Regular cardiac myocyte (primary cell): ENCODE measurements around the gene PFN1. TPM values are rescaled to one million over a fixed set of nuclear protein-coding genes. Genes with fewer than 3 reads are reported as not detected.

Source experiments
- total RNA-seq: library from RNA; depleted of rRNA; stranded (reverse); fragments of >200 nt; gene quantifications from 2 replicates; pipeline ENCODE4 v1.2.3, GENCODE V29; 2014

The PFN1 gene
- 295 and 524 TPM in 2 replicates for total RNA-seq

DNA sequence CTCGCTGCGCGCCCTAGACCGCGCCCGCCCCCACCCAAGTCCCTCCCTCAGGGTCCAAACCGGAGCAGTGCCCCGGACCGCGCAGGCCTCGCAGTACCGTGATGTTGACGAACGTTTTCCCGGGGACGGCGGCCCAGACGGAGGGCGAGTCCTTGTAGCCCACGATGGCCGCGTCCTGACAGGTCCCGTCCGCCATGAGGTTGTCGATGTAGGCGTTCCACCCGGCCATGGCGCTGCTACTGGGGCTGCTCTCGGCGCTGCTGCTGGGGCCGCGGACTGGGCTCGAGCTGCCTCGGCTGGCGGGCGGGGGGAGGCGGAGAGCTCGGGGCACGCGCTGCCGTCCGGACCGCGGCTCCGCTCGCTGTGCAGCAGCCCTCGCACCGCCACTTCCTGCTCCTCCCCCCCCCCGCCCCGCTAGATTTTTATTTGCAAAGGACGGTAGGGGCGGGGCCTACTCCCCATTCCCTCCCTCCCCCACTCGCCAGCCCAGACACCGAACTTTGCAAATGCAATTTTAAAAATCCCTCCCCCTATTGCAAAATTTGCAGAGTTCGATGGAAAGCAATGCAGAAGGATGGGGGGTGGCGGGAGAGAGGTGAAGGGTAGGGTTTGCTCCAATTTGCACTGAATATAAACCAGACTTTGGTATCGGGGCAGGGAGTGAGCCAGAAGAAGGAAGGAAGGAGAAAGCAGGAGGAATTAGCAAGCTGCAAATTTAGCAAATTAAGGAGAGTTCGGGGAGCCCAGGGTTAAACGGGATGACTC lies at the start of gene PFN1:
TSS of gene PFN1 (minus strand) at position 365 of the 765 bp plus-strand sequence. CDS start at position 229, 136 bp downstream.

DNA sequence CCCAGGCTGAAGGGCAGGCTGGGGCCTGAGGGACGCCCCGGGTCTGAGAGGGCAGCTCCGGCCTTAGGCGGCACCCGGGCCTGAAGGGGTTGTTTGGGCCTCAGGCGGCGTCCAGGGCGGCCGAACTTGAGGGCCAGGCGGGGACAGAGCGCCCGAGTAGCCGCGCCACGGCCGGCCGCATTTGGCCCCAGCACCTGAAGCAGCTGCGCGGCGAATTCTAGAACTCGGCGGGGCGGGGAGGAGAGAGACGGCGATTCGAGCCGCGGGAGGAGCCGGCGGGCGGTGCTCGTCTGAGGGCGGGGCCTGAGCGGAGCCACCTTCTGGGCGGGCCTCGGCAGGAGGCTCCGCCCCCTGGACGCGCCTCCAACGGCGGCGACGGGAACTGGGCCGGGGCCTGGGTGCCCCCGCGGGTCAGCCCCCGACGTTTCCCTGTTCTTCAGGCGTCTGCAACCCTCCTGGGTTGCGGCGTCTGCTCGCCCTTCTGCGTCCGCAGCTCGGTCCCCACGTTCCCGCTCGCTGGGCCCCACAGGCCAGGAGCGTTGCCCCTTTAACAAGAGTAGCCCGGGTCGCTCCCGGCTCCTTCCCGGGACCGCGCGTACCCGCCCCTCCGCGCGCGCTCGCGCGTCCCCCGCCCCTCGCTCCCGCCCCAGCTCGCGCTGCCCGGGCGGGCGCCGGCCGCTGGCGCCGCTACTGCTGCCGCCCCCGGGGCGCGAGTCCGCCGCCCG lies 49.1 kb upstream of the PFN1 start, which contains the start of the genes INCA1 and KIF1C:
TSS of gene INCA1 (minus strand) at position 221 of the 725 bp plus-strand sequence. CDS start 3,085 bp downstream, outside the sequence.
TSS of gene KIF1C (plus strand) at position 649 of the 725 bp plus-strand sequence. CDS start 2,297 bp downstream, outside the sequence.

DNA sequence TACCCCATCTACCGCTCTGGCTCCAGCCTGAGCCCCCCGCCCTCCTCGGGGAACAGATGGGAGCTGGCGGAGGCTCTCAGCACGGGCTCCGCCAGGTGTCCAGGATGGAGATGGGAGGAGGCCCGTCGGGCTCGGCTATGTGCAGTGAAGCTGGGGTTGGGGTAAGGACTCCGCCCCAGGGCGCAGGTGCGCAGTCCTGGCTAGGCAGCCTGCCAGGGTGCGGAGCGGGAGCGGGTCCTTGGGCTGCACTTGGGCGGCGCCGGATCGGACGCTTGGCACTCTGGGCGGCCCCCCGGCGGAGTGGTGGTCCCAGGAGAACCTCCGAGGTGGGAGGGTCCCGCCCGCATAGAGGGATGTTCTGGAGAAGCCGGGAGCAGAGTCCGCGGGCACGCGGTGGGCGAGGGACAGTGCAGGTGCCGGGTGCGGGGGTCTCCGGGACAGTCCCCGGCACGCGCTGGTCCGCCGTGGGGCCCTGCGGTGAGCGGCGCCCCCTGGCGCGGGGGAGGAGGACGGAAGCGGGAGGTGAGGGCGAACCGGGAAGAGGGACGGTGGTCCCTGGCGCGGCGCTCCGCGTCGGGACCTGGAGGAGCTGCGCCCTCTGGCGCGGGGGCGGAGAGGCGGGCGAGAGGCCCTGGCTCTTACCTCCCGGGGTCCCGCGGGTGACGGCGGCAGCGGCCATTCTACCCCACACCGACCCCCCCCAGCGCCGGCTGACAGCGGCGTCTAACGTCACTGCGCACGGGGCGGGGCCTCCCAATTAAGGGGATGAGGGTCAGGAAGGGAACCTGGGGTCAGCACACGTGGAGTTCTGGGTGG lies 38.8 kb upstream of the PFN1 start, which contains the start of gene CAMTA2:
TSS of gene CAMTA2 (minus strand) at position 725 of the 816 bp plus-strand sequence. CDS start 1,453 bp downstream, outside the sequence.

DNA sequence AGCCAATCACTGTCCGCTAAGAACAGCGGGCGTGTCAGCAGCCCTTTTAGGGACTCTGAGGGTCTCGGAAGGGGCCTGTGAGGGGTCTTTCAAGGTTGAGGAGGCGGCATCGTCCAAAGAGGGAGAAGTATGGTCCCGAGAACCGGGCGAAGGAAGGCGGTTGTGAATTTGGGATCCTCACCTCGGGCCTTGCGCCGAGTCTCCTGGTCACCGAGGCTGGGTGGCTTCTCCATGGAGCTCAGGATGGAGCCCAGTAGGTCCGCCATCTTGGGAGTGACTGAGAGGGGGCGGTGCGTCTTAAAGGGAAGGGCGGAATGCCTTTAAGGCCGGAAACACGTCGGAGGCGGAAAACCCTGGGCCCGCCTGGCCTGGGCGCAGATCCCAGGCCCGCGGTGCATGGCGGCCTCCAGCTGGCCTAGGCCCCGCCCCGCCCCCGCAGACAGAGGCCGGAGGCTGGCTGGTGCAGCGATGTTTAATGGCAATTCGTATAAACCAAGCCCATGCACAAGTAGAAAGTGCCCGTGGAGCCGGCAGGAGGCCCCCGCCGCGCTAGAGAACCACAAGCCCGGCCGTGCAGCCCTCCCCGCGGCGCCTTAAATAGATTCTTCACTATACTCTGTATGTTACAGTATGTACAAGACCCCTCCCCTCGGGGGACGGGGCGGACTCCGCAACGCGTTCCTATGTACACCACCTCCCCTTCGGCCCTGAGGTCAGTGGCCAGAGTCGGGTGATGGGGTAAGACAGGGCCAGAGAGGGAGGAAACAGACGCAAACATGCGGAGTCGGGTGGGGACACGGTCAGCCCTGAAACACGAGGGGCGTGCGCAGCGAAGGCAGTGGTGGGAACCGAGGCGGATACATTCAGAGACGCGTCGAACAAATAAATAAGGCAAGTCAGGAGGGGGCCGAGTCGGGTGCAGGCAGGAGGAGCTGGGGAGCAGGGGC lies 19.5 kb upstream of the PFN1 start, which contains the start of gene SPAG7:
TSS of gene SPAG7 (minus strand) at position 279 of the 947 bp plus-strand sequence. CDS start at position 266, 13 bp downstream.

DNA sequence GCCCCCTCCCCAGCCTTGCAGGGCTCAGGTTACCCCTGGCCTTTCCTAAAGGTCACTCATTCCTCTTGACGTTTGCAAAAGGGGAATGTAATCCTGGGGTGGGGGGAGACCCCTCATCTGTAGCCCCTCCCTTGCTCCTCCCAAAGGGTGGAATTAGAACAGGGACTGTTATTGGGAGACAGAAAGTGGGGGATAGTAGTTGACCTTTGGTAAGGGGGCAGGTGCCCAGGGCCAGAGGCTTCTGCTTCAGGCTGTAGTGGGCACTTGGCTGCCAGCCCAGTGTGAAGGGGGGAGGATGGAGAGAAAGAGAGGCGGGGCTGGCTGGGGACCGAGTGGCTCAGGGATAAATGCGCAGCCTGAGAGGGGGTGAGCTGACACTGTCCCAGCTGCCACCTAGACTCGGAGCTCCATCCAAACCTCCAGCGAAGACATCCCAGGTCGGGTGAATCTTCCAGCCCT lies 2.4 kb upstream of the PFN1 start, which contains the start of gene ENO3:
TSS of gene ENO3 (plus strand) at position 374 of the 459 bp plus-strand sequence. CDS start 711 bp downstream, outside the sequence.

DNA sequence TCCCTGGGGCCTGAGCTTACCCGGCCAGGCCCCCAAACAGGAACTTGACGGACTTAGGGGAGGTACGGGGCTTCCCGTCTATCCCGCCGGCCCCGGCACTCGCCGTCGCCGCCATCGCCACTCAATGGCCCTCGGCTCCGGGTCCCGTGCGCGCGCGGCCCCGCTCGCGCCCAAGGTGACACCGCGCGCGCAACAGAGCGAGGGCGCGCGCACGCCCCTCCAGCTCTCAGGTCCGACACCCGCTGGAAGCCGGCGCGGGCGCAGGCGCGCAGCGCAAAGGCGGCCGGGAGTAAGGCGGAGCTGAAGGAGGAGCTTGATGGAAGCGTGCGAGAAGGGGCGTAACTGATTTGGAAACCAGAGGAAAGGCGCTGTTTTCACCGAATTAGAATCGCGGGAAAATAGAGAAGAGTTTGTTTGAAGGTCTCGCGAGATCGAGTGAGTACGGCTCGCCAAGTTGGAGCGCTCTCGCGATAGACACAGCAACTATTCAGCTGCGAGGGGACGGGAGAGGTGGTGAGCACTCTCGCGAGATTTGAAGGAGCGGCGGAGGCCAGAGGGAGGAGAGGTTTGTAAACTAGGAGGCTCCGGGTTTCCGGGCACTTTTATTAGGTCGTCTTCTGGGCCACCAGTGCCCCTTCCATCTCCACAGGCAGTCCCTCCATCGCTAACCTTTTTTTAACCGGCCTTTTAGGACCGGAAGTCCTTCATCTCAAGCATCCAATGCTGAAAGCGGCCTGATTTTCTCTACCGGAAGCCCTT lies 8.4 kb downstream of the PFN1 start, which contains the start of the genes RNF167 and SLC25A11:
TSS of gene RNF167 (plus strand) at position 473 of the 759 bp plus-strand sequence. CDS start 642 bp downstream, outside the sequence.
TSS of gene SLC25A11 (minus strand) at position 251 of the 759 bp plus-strand sequence. CDS start at position 115, 136 bp downstream.

DNA sequence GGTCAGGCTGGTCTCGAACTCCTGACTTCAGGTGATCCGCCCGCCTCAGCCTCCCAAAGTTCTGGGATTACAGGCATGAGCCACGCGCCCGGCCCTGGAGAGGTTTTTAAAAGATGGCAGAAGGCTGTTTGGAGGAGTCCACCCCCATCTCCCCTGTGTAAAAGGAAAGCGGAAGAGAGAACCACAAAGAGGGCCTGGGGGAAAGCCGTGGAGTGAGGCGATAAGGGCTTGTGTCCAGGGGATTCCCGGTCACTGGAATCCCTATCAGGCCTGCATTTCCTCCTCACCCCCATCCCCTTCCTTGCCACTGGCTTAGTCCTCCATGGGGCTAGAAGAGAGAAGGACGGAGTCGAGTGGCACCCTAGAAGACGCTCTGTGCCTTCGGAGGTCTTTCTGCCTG lies 16.4 kb downstream of the PFN1 start, which contains the start of gene GP1BA:
TSS of gene GP1BA (plus strand) at position 315 of the 400 bp plus-strand sequence. CDS start 328 bp downstream, outside the sequence.

DNA sequence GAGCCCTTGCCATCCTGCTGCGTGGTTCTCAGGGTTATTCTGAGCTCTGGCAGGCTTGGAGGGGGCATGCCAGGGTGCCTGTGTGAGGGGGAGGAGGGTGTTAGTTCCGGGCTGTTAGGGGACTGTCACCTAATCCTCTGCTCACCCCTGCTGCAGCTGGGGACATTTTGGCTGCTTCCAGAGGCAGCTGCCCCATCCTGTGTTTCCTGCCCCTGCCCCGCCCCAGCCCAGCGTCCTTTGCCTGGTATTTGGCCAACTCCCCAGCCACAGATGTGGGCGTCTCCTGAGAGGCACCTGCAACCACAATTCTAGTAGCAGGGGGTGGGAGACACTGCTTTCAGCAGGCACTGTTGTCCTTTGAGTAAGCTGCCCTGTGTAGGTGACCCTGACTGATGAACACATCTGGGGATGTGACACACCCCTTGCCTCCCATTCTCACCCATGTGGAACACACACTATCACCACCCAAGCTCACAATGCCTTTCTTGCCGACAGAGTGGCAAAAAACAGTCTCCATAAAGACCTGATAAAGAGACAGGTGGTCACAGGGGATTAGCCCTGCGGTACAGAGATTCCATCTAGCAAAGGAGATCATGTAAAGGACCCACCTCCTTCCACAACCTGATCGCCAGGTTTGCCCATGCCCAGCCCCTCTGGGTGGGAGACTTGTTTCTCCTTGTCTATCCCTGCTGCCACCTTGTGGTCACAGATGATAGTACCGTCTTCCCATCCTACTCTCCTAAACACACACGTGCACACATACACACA lies 45.1 kb downstream of the PFN1 start, which contains the start of gene CHRNE:
TSS of gene CHRNE (minus strand) at position 48 of the 768 bp plus-strand sequence. CDS start at position 13, 35 bp downstream.

DNA sequence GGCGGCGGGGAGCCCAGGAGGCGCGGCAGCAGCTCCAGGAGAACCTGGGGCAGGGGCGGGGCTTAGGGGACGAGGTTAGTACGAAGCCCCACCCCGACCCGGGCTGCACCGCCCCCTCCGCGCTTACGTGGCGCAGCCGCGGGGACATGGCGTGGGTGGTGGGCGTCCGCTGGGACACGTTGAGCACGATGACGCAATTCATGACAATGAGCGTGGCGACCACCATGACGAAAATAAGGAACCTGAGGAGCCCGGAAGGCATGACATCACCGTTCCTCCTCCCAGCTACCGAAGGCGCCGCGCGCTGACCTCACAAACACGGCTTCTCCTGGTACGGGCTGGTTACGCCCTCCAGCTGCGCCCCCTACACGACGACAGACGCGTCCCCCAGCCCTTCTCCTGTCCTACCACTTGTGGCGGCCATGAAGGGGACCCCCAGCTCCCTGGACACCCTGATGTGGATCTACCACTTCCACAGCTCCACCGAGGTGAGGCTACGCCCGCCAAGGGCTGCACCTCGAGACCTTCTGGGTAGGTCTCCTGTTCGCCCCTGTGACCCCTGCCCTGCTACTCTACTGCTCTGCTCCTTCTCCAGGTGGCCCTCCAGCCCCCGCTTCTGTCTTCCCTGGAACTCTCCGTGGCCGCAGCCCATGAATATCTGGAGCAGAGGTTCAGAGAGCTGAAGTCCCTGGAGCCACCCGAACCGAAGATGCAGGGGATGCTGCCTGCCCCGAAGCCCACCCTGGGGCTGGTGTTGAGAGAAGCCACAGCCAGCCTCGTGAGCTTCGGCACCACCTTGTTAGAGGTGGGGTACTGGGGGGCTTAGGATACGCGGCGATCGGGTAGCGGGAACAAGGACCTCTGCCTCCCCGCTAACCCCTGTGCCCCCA lies 48.7 kb downstream of the PFN1 start, which contains the start of gene C17orf107:
TSS of gene C17orf107 (plus strand) at position 196 of the 890 bp plus-strand sequence. CDS start at position 423, 227 bp downstream.

Other genes with a start within 250 kb of the PFN1 start
- gene PELP1, start 244.4 kb downstream of the PFN1 start, total RNA-seq, result 25.1 and 29.6 TPM in 2 replicates
- gene ARRB2, start 237.9 kb downstream of the PFN1 start, total RNA-seq, result 2.1 and 3.9 TPM in 2 replicates
- gene MED11, start 217.1 kb downstream of the PFN1 start, total RNA-seq, result 11.7 and 12.7 TPM in 2 replicates
- gene ZMYND15, start 208.7 kb downstream of the PFN1 start, total RNA-seq, result under 0.01 TPM in 2 replicates
- gene CXCL16, start 208.6 kb downstream of the PFN1 start, total RNA-seq, result 0.58 and 2.0 TPM in 2 replicates
- not detected in 2 replicates for gene TM4SF5, start 176.6 kb downstream of the PFN1 start, total RNA-seq
- 0.38 TPM in 1 of 2 replicates, not detected in the other for gene VMO1, start 162.2 kb downstream of the PFN1 start, total RNA-seq
- gene GLTPD2, start 159.6 kb downstream of the PFN1 start, total RNA-seq, result 0.19 and 0.28 TPM in 2 replicates
- gene PSMB6, start 152.4 kb downstream of the PFN1 start, total RNA-seq, result 95.3 and 252 TPM in 2 replicates
- 7.7 and 9.6 TPM in 2 replicates for gene PLD2, start 141.4 kb downstream of the PFN1 start, total RNA-seq
- gene MINK1, start 115.2 kb downstream of the PFN1 start, total RNA-seq, result 24.7 and 27.6 TPM in 2 replicates
- 2.5 and 5.9 TPM in 2 replicates for gene C17orf107, start 49.0 kb downstream of the PFN1 start, total RNA-seq
- 0.19 and 0.56 TPM in 2 replicates for gene CHRNE, start 45.4 kb downstream of the PFN1 start, total RNA-seq
- not detected in 2 replicates for gene GP1BA, start 16.3 kb downstream of the PFN1 start, total RNA-seq
- gene SLC25A11, start 8.5 kb downstream of the PFN1 start, total RNA-seq, result 50.2 and 74.0 TPM in 2 replicates
- gene RNF167, start 8.3 kb downstream of the PFN1 start, total RNA-seq, result 15.5 and 40.6 TPM in 2 replicates
- 3.4 and 3.5 TPM in 2 replicates for gene ENO3, start 2.6 kb upstream of the PFN1 start, total RNA-seq
- 35.0 and 63.8 TPM in 2 replicates for gene SPAG7, start 19.3 kb upstream of the PFN1 start, total RNA-seq
- 2.9 and 3.4 TPM in 2 replicates for gene CAMTA2, start 39.1 kb upstream of the PFN1 start, total RNA-seq
- gene INCA1, start 49.0 kb upstream of the PFN1 start, total RNA-seq, result 0.19 and 0.28 TPM in 2 replicates
- 67.7 and 90.5 TPM in 2 replicates for gene KIF1C, start 49.4 kb upstream of the PFN1 start, total RNA-seq
- gene SLC52A1, start 86.9 kb upstream of the PFN1 start, total RNA-seq, result 0.28 TPM in 1 of 2 replicates, not detected in the other
- 1.7 and 2.0 TPM in 2 replicates for gene ZFP3, start 129.9 kb upstream of the PFN1 start, total RNA-seq
- 6.3 and 6.5 TPM in 2 replicates for gene ZNF232, start 163.3 kb upstream of the PFN1 start, total RNA-seq
- under 0.01 TPM in 1 of 2 replicates, not detected in the other for gene USP6, start 167.5 kb upstream of the PFN1 start, total RNA-seq
- gene ZNF594, start 243.3 kb upstream of the PFN1 start, total RNA-seq, result 8.2 and 12.1 TPM in 2 replicates